Osteoblast (primary cell): ENCODE data around the gene DTNB. TPM values are rescaled to one million over a fixed set of nuclear protein-coding genes. Genes with fewer than 3 reads are reported as not detected.

ENCODE experiments used
- DNase-seq: peaks from one replicate; pipeline ENCODE4 v3.0.0; 2011; ENCODE audit warnings: low spot score, mixed read lengths; ENCODE audit not compliant: insufficient read length; ENCODE audit errors: missing footprints
- H2AFZ ChIP-seq: 2 replicates; pipeline ENCODE4 v1.6.0; 2011; ENCODE audit warnings: mild to moderate bottlenecking, low read length
- H3K27ac ChIP-seq: 2 replicates; pipeline ENCODE4 v1.5.1; 2011; ENCODE audit warnings: mild to moderate bottlenecking, low read depth, low read length, moderate library complexity
- H3K27me3 ChIP-seq: 2 replicates; pipeline ENCODE4 v1.6.0; 2012; ENCODE audit warnings: mild to moderate bottlenecking, control low read depth, inconsistent platforms, low read length, moderate library complexity; ENCODE audit not compliant: insufficient read depth
- H3K36me3 ChIP-seq: 2 replicates; pipeline ENCODE4 v1.5.1; 2011; ENCODE audit warnings: mild to moderate bottlenecking, low read length, control low read depth, moderate library complexity; ENCODE audit not compliant: insufficient read depth
- H3K4me1 ChIP-seq: 2 replicates; pipeline ENCODE4 v1.5.1; 2011; ENCODE audit warnings: mild to moderate bottlenecking, low read length, control low read depth, moderate library complexity; ENCODE audit not compliant: insufficient read depth
- H3K4me2 ChIP-seq: 2 replicates; pipeline ENCODE4 v1.6.0; 2011; ENCODE audit warnings: mild to moderate bottlenecking, low read length; ENCODE audit not compliant: insufficient read depth
- H3K4me3 ChIP-seq: fragments of 200-600 bp; sonication (generic); 3 replicates; pipeline ENCODE4 v1.5.1; 2012; ENCODE audit warnings: mild to moderate bottlenecking, low read length, inconsistent platforms; ENCODE audit not compliant: insufficient read depth
- H3K79me2 ChIP-seq: 2 replicates; pipeline ENCODE4 v1.6.0; 2012; ENCODE audit warnings: mild to moderate bottlenecking, low read length, control low read depth, inconsistent platforms; ENCODE audit not compliant: insufficient read depth
- H3K9me3 ChIP-seq: 2 replicates; pipeline ENCODE4 v1.5.1; 2011; ENCODE audit warnings: low read depth, low read length, control low read depth
- H4K20me1 ChIP-seq: 2 replicates; pipeline ENCODE4 v1.6.0; 2012; ENCODE audit warnings: mild to moderate bottlenecking, low read length, control low read depth; ENCODE audit not compliant: insufficient read depth
- CTCF ChIP-seq: IDR thresholded peaks from 2 replicates; pipeline ENCODE4 v1.5.1; 2011; ENCODE audit warnings: mild to moderate bottlenecking, low read depth, low read length, moderate library complexity; ENCODE audit errors: extremely low read depth
- total RNA-seq: library from RNA; depleted of rRNA; stranded (reverse); fragments of >200 nt; gene quantifications from 2 replicates; pipeline ENCODE4 v1.2.3, GENCODE V29; 2012

The DTNB gene
- total RNA-seq, 1 donor, result 9.8 TPM

GRCh38 chr2:25375371-25375988 lies 297.9 kb downstream of the DTNB start:
- DNase-seq, result no peak
- TF ChIP-seq CTCF, result no peak
- H3K27me3 ChIP-seq, result no peaks in the 10 kb centered on the region
- H3K36me3 ChIP-seq, result no peaks in the 10 kb centered on the region
- no peaks in the 10 kb centered on the region for H3K79me2 ChIP-seq
- no peak overlapping the region for H2AFZ ChIP-seq
- H4K20me1 ChIP-seq, result no peaks in the 10 kb centered on the region
- no peak overlapping the region for H3K4me3 ChIP-seq
- peaks cover 12% of the 10 kb centered on the region for H3K4me1 ChIP-seq
- no peak overlapping the region for H3K27ac ChIP-seq
- H3K4me2 ChIP-seq, result no peak overlapping the region
- H3K9me3 ChIP-seq, result no peaks in the 10 kb centered on the region

GRCh38 chr2:25374827-25375226 lies 298.6 kb downstream of the DTNB start:
- no peak for DNase-seq
- Histone ChIP-seq H3K9me3 (no peaks in the 10 kb centered on the region), H3K4me3 (no peak overlapping the region), H3K27ac (no peak overlapping the region), H2AFZ (no peak overlapping the region), H3K27me3 (no peaks in the 10 kb centered on the region), H3K4me2 (no peak overlapping the region), H3K36me3 (no peaks in the 10 kb centered on the region), H3K79me2 (no peaks in the 10 kb centered on the region), H4K20me1 (no peaks in the 10 kb centered on the region), H3K4me1 (peaks cover 12% of the 10 kb centered on the region)
- no peak for TF ChIP-seq CTCF

- no peaks in the 10 kb centered on the region for H3K9me3 ChIP-seq
- no peaks in the 10 kb centered on the region for H3K27me3 ChIP-seq
- TF ChIP-seq CTCF, result no peak
- peaks cover 12% of the 10 kb centered on the region for H3K4me1 ChIP-seq
- DNase-seq, result no peak
- no peaks in the 10 kb centered on the region for H3K79me2 ChIP-seq
- H2AFZ ChIP-seq, result no peak overlapping the region
- no peak overlapping the region for H3K27ac ChIP-seq
- no peaks in the 10 kb centered on the region for H4K20me1 ChIP-seq
- H3K4me2 ChIP-seq, result no peak overlapping the region
- no peak overlapping the region for H3K4me3 ChIP-seq
- H3K36me3 ChIP-seq, result no peaks in the 10 kb centered on the region
These were observed 299.0 kb downstream of the DTNB start for GRCh38 chr2:25374411-25374810.

GRCh38 chr2:25373269-25373981 lies 300.0 kb downstream of the DTNB start:
- Histone ChIP-seq H3K27me3 (no peaks in the 10 kb centered on the region), H3K36me3 (no peaks in the 10 kb centered on the region), H3K9me3 (no peaks in the 10 kb centered on the region), H3K79me2 (no peaks in the 10 kb centered on the region), H2AFZ (no peak overlapping the region), H4K20me1 (no peaks in the 10 kb centered on the region), H3K4me3 (no peak overlapping the region), H3K27ac (no peak overlapping the region), H3K4me2 (no peak overlapping the region), H3K4me1 (peaks cover 12% of the 10 kb centered on the region)
- no peak for TF ChIP-seq CTCF
- DNase-seq, result no peak
